ENCODE data around the gene OR10J4. TPM values are rescaled to one million over a fixed set of nuclear protein-coding genes. Genes with fewer than 3 reads are reported as not detected.

Gene OR10J4
- polyA plus RNA-seq, 1 of the 3 experiments (the other 2 are of a cell fraction), result not detected

DNA sequence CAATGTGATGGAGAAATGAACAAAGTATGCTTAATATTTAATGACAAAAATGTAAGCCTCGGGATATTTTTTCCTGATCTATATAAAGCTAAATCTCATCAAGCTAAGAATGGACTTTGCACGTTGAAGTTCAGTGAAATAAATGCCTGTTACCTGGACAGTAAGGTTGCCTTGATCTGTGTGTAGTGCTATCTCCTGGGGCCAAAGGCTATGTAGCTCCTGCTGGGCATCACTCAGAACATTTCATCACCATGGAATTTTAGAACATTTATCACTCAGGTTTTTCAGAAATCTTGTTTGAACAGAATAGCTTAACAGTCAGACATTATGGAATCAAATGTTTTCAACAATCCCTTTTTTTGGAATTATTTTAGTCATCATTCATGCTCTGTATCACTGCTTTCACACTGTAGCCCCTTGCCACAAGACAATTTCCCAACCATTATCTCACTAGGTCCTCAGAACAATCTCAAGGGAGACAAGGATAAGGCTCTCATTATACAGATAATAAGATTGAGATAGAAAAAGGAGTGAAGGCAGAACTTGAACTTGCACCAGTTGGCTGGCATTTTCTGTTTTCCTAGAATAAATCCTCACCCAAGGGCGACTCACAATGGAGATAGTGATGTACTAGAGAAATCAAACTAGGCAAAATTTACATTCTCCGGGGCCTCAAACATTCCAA, 11.2 kb downstream of the OR10J4 start:
- WGBS (ENCODE audit: low lambda C conversion rate), result 1% methylated on average over 4 of the region's 4 CpGs
- H3F3A ChIP-seq (replicated peaks; ENCODE audit: insufficient read depth), result no peaks in the 10 kb centered on the region
- no peak overlapping the region for H2AFZ ChIP-seq (ENCODE audit: low read depth)
- H3K79me2 ChIP-seq (ENCODE audit: insufficient read depth), result no peaks in the 10 kb centered on the region
- no peak overlapping the region for H3K4me2 ChIP-seq
- no peaks in the 10 kb centered on the region for H3K9me3 ChIP-seq
- no peaks in the 10 kb centered on the region for H3K4me1 ChIP-seq (ENCODE audit: control insufficient read depth in 1 of 2, insufficient read depth in 2 of 2, low read depth in 1 of 2, low read length in 1 of 2)
- H3K27me3 ChIP-seq (ENCODE audit: insufficient read depth), result no peaks in the 10 kb centered on the region
- no peak overlapping the region for H3K9ac ChIP-seq
- H4K20me1 ChIP-seq (ENCODE audit: insufficient read depth), result no peaks in the 10 kb centered on the region
- TF ChIP-seq NFIC (IDR thresholded peaks at IDR 0.05; ENCODE audit: borderline replicate concordance) (no peak), MXI1 (IDR thresholded peaks at IDR 0.05; ENCODE audit: low read depth, low read length) (no peak), RAD21 (IDR thresholded peaks at IDR 0.05; ENCODE audit: low read length) (no peak), RXRA (IDR thresholded peaks at IDR 0.05; ENCODE audit: borderline replicate concordance, low read depth) (no peak), NRF1 (IDR thresholded peaks at IDR 0.05; ENCODE audit: low read depth, low read length) (no peak), TAF1 (IDR thresholded peaks at IDR 0.05; ENCODE audit: borderline replicate concordance, low read depth, low read length) (no peak), CHD2 (IDR thresholded peaks at IDR 0.05; ENCODE audit: low read length, partially characterized antibody) (no peak), TCF12 (IDR thresholded peaks at IDR 0.05) (no peak), ELF1 (IDR thresholded peaks at IDR 0.05) (no peak), YY1 (IDR thresholded peaks at IDR 0.05; ENCODE audit: low read depth) (no peak), GATA2 (CRISPR knock-in tag; IDR thresholded peaks at IDR 0.05) (no peak), TEAD4 (IDR thresholded peaks at IDR 0.05; ENCODE audit: borderline replicate concordance, insufficient read depth) (no peak), RFX5 (IDR thresholded peaks at IDR 0.05; ENCODE audit: low read length) (no peak), MEF2A (IDR thresholded peaks at IDR 0.05; ENCODE audit: borderline replicate concordance, low read depth) (no peak), POLR2AphosphoS5 (IDR thresholded peaks at IDR 0.05; ENCODE audit: low read depth, low read length) (no peak), RCOR1 (IDR thresholded peaks at IDR 0.05; ENCODE audit: low read length) (no peak)
- TF ChIP-seq, protein P1, sequence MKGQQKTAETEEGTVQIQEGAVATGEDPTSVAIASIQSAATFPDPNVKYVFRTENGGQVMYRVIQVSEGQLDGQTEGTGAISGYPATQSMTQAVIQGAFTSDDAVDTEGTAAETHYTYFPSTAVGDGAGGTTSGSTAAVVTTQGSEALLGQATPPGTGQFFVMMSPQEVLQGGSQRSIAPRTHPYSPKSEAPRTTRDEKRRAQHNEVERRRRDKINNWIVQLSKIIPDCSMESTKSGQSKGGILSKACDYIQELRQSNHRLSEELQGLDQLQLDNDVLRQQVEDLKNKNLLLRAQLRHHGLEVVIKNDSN (IDR thresholded peaks at IDR 0.05; ENCODE audit: borderline replicate concordance, low read depth), result no peak
- TF ChIP-seq, protein P2, sequence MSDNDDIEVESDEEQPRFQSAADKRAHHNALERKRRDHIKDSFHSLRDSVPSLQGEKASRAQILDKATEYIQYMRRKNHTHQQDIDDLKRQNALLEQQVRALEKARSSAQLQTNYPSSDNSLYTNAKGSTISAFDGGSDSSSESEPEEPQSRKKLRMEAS (IDR thresholded peaks at IDR 0.05; ENCODE audit: low read depth), result no peak
- TF ChIP-seq, protein P3, sequence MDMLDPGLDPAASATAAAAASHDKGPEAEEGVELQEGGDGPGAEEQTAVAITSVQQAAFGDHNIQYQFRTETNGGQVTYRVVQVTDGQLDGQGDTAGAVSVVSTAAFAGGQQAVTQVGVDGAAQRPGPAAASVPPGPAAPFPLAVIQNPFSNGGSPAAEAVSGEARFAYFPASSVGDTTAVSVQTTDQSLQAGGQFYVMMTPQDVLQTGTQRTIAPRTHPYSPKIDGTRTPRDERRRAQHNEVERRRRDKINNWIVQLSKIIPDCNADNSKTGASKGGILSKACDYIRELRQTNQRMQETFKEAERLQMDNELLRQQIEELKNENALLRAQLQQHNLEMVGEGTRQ (IDR thresholded peaks at IDR 0.05; ENCODE audit: borderline replicate concordance, low read depth, low read length), result no peak
- no peak for DNase-seq
- ChIA-PET CTCF (no interaction called here), POLR2A (no interaction called here)
- no peak overlapping the region for H3K27ac ChIP-seq (ENCODE audit: low read depth in 2 of 2, low read length in 1 of 2)
- no peak overlapping the region for H3K4me3 ChIP-seq (ENCODE audit: low read depth in 2 of 2, low read length in 1 of 2)
- H3K36me3 ChIP-seq (replicated peaks in 1 of 2; ENCODE audit: control insufficient read depth in 1 of 2, insufficient read depth in 2 of 2, low read length in 1 of 2), result no peaks in the 10 kb centered on the region
- H3K9me2 ChIP-seq, result no peaks in the 10 kb centered on the region

DNA sequence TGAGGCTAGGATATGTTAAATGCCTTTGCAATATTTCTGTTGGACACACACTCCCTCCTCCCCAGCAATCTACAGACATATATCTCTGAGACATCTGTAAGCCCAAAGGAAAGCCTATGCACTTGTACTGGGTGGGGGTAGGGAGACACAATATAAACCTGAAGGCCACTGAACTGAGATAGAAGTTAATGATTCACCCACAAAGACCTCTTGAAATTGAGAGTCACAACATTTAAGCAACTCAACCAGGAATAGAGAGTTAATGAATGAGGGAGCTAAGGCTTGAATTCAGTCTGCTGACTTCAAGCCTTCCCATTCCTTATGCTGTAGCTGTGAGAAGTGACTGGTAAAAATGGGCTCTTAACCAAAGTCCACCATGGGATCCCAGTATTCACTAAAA, 12.5 kb downstream of the OR10J4 start:
- Histone ChIP-seq H3K4me3 (ENCODE audit: low read depth in 2 of 2, low read length in 1 of 2) (no peak overlapping the region), H4K20me1 (ENCODE audit: insufficient read depth) (no peaks in the 10 kb centered on the region), H3K4me2 (no peak overlapping the region), H3K4me1 (ENCODE audit: control insufficient read depth in 1 of 2, insufficient read depth in 2 of 2, low read depth in 1 of 2, low read length in 1 of 2) (no peaks in the 10 kb centered on the region), H3K27me3 (ENCODE audit: insufficient read depth) (no peaks in the 10 kb centered on the region), H3K9ac (no peak overlapping the region), H3F3A (replicated peaks; ENCODE audit: insufficient read depth) (no peaks in the 10 kb centered on the region), H3K36me3 (replicated peaks in 1 of 2; ENCODE audit: control insufficient read depth in 1 of 2, insufficient read depth in 2 of 2, low read length in 1 of 2) (no peaks in the 10 kb centered on the region), H3K9me2 (no peaks in the 10 kb centered on the region), H3K9me3 (no peaks in the 10 kb centered on the region), H3K27ac (ENCODE audit: low read depth in 2 of 2, low read length in 1 of 2) (no peak overlapping the region), H2AFZ (ENCODE audit: low read depth) (no peak overlapping the region), H3K79me2 (ENCODE audit: insufficient read depth) (no peaks in the 10 kb centered on the region)
- CTCF ChIA-PET, result no interaction called here
- POLR2A ChIA-PET, result no interaction called here
- no peak for TF ChIP-seq FOSL2 (IDR thresholded peaks at IDR 0.05; ENCODE audit: borderline replicate concordance, low read depth)
- TF ChIP-seq RFX5 (IDR thresholded peaks at IDR 0.05; ENCODE audit: low read length), result no peak
- TF ChIP-seq, protein P4, sequence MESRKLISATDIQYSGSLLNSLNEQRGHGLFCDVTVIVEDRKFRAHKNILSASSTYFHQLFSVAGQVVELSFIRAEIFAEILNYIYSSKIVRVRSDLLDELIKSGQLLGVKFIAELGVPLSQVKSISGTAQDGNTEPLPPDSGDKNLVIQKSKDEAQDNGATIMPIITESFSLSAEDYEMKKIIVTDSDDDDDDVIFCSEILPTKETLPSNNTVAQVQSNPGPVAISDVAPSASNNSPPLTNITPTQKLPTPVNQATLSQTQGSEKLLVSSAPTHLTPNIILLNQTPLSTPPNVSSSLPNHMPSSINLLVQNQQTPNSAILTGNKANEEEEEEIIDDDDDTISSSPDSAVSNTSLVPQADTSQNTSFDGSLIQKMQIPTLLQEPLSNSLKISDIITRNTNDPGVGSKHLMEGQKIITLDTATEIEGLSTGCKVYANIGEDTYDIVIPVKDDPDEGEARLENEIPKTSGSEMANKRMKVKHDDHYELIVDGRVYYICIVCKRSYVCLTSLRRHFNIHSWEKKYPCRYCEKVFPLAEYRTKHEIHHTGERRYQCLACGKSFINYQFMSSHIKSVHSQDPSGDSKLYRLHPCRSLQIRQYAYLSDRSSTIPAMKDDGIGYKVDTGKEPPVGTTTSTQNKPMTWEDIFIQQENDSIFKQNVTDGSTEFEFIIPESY (IDR thresholded peaks at IDR 0.05; ENCODE audit: borderline replicate concordance, low read depth), result no peak
- TF ChIP-seq, protein P1 (IDR thresholded peaks at IDR 0.05; ENCODE audit: borderline replicate concordance, low read depth), result no peak
- TF ChIP-seq, protein P2 (IDR thresholded peaks at IDR 0.05; ENCODE audit: low read depth), result no peak
- no peak for TF ChIP-seq TCF12 (IDR thresholded peaks at IDR 0.05)
- TF ChIP-seq SMC3 (IDR thresholded peaks at IDR 0.05; ENCODE audit: low read depth, low read length), result no peak
- no peak for DNase-seq

Measured in SK-N-SH (cell line).